Stimulated activated CD8-positive, alpha-beta memory T cell treated with anti-CD3 and anti-CD28 coated beads, Interleukin-15, amount 100 ng/mL, for 24 hours (primary cell): ENCODE results near the gene TRHDE.
"Not testable (repeated sequence)": the region's sequence is repeated elsewhere in the genome, so short reads cannot be mapped to it uniquely, and the experiment has no call there.

Experiments
- DNase-seq: peaks from one replicate; pipeline ENCODE4 v3.0.0-alpha.2; 2020; ENCODE audit warnings: low read depth

Gene TRHDE

DNA sequence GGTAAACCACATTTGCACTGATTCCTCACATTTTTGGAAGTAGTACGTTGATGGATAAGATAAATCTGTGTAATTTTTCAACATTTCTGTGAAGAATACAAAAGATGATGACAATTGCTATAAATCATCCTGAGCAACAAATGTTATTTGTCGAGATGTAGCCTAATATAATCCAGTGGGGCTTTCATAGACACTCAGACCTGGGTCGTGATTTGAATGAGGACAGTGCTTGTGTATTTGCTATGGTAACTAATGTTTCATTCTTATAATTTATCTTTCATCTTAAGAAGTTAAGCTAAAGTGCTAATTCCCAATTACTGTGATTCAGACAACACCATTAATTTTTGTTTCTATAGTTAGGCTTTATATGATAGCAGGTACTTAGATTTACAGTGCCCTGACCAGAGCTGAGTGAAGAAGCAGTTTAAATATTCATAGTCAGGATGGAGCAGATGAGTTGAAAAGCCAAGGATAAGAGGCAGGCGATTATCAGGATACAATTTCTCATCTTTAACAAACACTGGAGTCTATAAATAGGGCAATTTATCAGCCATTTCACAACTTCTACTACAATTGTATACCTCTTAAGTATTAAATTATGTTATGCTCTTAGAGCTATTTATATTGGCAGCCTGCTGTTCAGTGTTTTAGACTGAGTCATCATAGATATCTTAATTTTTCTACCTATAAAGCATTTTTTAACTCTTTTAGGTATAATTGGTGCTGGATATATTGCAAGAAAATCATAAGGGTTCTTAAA, 359.9 kb downstream of the TRHDE start:
- DNase-seq, result no peak

DNA sequence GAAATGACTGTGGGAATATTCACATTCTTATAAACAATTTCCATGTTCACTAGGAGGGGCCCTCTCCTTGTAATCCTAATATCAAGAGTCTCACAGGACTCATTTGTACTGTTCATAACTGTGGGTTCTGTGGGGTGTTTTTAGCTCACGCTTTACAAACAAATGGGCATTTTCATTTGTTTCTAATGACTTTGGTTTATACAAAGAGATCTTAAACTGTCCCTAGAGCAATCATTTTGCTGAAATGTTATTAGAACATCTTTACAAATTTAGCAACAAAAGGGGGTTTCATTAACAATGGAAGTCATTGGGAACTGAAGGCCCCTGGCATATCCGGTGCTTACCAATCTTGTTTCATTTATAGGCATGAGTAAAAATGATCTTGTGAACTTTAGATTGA, 370.5 kb downstream of the TRHDE start:
- no peak for DNase-seq

DNA sequence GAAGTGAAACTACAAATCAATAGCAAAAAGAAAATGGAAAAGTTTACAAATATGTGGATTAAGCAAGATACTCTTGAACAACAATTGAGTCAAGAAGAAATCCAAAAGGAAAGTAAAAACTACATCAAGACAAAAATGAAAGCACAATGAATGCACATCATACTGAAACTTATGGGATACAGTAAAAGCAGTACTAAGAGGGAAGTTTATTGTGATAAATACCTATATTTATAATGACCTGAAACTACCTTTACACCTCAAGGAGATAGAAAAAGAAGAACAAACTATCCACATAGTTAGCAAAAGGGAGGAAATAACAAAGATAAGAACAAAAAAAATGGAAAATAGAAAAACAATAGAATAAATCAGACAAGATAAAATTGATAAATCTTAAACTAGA, 375.0 kb downstream of the TRHDE start:
- no peak for DNase-seq

DNA sequence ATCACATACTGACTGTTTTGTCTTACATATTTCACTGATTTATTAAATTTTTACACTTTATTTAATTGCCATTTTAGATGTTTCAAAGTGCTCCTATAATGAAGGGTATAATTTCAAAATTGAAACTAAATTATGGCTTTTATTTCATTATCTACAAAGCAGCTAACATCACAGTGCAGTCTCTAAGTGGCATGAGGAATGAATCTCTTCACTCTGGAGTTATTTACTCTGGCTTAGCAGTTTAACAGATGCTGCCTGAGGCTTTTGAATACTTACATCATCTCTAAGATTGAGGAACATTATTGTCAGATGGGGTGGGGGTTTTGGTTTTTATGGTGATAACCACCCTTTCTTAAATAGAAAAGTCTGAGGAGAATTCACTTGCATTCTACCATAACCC, 386.4 kb downstream of the TRHDE start:
- DNase-seq, result no peak

DNA sequence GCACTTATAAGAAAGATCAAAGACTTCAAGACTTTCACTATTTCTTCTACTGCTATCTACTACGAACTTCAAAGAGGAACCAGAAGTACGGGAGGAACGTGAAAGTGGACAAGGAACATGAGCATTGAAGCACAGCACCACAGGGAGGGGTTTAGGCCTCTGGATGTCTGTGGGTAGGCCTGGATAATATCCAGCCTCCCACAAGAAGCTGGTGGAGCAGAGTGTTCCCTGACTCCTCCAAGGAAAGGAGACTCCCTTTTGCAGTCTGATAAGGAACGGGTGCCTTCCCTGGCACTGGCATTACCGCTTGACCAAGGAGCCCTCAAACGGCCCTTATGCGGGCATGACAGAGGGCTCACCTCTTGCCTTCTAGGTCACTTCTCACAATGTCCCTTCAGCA, 388.0 kb downstream of the TRHDE start:
- DNase-seq, result not testable (repeated sequence)

DNA sequence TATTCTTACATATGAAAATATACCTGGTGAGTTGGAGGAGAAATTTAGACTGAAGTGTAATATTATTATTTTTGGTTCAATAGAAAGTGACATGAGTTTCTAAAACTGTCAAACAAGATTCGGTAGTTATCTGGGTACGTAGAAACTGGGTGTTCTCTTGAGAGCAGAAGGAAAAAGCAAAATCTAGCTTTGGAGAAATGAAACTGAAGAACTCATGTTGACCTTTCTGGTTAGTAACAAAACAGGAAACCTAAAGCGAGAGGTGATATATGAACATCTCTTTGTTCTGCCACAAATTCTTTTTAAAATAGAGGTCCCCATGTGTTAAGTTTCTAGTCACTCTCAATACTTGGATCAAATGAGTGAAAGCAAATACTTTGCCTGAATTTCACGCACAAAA, 401.7 kb downstream of the TRHDE start:
- DNase-seq, result no peak

DNA sequence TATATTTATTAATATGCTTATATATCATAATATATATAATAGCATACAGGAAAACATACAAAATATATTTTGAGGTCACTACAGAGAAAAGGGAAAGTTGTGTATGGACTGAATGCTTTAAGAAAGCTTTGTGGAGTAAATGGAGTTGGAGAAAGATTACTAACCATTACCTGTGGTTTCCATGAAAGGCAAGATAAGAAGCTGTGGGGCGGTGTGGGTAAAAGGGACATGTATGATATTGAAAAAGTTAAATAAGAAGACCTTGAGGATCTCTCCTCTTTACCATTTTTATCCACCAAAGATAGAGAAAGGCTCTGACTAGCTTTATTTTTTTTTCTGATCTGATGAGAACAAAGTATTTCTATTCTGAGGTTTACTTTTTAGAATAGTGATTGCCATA, 404.4 kb downstream of the TRHDE start:
- DNase-seq, result no peak

DNA sequence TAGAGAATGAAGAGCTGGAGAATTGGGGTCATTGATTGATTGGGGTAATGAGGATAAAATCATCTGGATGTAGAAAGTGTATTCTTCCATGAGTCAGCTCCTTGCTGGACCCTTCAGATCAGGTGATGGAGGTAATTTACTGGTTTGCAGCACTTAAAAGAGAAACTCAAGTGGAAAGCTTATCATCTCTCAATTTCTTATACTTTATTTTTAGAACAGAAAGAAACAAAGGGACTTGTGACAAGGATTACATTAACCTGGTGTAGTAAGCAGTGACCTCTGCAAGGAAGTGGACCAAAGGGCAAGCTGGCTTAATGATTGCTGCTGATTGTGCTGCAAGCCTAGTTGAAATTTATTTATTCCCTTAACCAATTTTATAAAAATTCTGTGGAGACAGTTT, 405.0 kb downstream of the TRHDE start:
- no peak for DNase-seq

DNA sequence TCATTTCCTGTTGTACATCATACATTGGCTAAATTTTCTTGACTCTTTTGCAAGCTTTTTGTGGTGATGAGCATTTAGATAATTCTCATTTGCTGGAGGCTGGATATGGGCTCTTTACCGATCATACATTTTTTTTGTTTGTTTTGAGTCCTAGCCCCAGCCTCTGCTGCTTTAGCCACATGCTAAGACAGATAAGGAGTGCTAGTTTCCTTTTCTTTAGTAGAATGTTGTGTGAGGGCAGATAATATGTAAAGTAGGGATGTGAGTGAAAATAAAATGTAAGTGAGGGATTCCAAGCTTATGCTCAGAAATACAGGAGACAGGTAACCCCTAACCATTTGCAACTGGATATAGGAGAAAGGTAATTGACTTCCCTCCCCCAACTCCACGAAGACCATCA, 405.7 kb downstream of the TRHDE start:
- no peak for DNase-seq

DNA sequence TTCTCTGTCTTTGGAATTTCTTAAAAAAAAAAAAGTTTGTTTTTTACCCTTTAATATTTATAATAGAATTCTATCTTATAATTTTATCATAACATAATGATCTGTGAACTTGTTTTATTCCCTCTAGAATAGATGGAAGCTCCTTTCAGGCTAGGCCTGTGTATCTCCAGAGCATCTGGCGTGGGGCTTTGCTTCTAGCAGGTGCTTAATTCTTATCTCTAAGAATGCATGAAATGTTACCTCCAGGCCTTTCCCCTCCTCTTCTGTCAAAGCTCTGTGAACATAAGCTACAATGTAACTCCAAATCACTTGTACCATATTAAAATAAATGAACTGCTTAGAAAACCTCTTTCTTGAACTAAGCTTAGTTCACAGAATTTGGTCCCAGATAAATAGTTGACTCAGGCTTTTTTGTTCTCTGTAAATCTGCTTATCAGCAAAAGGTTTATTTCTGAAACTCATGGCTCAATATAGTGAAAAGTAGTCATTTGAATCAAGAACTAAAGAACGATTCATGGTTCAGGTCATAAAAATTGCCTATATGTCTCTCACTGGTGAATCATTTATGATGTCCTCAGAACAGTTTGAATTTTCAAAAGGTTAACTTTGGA, 407.1 kb downstream of the TRHDE start:
- DNase-seq, result no peak

DNA sequence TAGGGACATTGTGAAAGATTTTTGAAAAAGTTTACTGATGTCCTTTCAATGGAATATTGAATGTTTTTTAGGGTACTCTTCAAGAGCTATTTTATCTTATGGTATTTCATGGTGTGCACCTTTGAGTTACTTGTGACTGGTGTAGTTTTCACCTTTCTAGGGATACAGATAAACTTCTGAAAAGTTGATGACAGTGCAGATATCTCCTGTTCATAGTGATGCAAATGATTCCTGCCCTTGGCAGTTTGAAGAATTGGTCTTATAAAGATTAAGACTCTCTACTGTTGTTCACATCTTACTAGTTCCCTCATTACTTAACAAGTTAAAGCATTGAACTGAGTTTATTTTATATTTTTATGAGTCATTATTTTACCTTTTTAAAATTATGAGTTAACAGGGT, 408.9 kb downstream of the TRHDE start:
- no peak for DNase-seq

DNA sequence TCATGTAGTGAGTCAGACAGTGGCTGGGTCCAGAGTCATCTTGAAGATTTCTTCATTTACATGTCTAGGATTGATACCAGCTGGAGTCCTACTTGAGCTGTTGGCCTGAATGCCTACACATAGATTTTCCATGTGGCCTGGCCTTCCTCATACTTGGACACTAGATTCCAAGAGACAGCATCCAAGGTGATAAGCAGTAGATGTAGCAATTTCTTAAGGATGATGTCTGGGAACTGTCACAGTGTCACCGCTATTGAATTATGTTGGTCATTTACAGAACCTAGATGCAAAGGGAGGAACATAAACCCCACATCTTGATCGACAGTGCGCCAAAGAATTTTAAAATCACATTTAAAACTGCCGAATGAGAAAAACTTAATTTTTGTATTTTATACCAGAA, 412.3 kb downstream of the TRHDE start:
- no peak for DNase-seq

DNA sequence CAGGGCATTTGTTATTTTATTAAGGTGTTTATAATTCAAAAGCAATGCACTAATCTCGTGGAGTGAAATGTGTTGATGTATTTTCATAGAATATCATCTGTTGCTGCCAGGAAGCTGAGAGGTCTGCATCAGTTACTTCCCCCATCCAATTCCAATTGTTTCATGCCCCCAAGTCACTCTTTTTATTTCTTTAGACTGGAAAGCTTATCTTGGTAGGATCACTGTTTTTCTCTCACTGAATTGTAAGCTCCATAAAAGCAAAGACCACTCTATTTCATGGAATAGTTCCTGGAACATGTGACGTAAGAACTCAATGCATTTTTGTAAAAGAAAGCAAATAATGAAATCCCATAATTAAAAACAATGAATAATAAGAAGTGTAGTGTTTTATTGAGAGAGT, 420.2 kb downstream of the TRHDE start:
- no peak for DNase-seq

DNA sequence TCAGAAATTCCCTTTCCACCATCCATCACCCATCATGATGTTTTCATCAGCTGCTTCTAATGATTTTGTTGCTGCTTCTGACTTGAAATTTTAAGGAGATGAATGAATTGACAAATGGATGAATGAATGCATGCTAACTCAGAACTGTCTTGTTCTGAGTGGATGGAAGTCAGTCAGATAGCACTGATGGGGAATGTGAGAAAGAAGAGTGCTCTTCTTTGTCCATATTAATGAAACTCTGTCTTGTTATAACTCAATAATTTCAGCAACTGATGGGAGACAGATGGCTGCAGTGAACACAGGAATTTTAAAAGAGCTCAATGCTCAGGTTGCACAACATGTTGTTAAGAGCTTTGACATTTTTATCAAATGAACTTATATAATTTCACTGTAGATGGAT, 422.0 kb downstream of the TRHDE start:
- DNase-seq, result no peak

DNA sequence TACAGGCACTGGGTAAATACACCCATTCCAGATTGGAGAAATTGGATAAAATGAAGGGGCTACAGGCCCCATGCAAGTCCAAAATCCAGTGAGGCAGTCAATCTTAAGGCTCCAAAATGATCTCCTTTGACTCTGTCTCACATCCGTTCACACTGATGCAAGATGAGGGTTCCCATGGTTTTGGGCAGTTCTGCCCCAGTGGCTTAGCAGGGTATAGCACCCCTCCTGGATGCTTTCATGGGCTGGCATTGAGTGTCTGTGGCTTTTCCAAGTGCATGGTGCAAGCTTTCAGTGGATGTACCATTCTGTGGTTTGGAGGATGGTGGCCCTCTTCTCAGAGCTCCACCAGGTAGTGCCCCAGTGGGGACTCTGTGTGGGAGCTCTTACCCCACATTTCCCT, 427.2 kb downstream of the TRHDE start:
- no peak for DNase-seq

DNA sequence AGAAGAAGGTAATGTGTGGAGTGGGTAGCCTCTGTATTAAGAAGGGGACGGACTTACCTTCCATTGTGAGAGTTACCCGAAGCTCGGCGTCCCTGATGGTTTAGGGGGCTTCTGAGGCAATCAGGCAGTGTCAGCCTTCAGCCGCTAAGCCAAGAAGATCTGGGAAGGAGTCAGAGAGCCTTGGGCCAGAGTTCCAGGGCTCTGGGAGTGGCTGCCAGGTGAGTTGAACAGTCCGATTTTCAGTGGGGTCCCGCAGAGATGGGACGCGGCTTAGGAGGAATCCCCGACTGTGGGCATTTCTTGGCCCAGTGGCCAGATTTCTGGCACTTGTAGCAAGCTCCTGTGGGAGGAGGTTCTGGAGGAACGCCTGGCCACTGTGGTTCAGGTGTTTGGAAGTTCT, 439.9 kb downstream of the TRHDE start:
- not testable (repeated sequence) for DNase-seq

DNA sequence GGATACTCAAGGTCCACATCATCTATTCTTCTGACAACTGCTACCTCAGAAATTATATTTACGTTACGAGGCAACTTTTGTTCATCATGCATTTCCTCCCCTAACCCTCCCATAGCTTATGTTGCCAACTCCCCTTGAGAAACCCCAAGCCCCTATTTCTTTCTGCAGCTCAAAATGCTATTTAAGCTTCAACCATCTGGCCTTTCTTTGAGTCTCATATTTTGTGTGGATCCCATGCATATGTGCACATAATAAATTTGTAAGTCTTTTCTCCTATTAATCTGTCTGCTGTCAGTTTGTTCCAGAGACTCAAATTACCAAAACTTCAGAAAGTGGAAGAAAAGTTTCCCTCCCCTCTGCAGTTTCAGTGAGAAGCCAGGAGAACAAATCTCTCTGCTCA, 444.1 kb downstream of the TRHDE start:
- no peak for DNase-seq

DNA sequence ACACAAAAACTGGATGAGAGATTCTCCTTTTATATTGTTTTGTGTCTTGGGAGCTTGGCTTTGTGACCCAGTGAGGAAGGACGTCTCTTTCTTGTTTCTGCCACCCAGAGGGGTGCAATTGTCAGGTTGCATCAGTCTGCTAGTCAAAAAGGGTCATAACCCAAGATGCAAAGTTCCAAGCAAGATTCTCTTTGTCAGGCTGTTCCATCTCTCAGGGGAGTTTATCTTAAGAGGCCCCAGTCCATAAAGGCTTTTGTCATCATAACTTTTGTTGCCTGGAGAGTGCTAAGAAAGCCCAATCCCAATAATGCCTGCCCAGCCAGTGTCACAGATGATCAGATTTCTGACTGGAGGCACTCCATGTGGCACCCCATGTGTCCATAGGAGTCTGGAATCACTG, 444.9 kb downstream of the TRHDE start:
- no peak for DNase-seq
